ENCODE results near the gene ABCB10.

The ABCB10 gene

DNA sequence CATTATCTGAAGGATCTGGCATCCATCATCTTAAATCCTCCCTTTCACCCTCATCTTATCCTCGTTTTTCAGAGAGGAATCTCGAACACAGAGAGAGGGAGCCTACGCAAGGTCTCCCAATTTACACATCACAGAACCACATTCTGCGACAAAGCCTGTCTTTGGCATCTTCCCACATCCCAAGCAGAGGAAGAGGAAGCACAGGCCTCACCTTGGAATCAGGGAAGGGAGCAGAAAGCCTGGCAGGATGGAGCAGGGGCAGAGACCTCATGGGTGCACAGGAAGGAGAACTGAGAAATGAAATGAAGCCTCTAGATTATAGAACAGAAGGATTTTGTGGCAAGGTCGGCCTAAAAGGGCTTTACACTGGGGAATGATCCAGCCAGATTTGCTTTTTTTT, 5.8 kb downstream of the ABCB10 start:
- TF ChIP-seq, protein P1, sequence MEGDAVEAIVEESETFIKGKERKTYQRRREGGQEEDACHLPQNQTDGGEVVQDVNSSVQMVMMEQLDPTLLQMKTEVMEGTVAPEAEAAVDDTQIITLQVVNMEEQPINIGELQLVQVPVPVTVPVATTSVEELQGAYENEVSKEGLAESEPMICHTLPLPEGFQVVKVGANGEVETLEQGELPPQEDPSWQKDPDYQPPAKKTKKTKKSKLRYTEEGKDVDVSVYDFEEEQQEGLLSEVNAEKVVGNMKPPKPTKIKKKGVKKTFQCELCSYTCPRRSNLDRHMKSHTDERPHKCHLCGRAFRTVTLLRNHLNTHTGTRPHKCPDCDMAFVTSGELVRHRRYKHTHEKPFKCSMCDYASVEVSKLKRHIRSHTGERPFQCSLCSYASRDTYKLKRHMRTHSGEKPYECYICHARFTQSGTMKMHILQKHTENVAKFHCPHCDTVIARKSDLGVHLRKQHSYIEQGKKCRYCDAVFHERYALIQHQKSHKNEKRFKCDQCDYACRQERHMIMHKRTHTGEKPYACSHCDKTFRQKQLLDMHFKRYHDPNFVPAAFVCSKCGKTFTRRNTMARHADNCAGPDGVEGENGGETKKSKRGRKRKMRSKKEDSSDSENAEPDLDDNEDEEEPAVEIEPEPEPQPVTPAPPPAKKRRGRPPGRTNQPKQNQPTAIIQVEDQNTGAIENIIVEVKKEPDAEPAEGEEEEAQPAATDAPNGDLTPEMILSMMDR (IDR thresholded peaks at IDR 0.05; ENCODE audit: low read depth, low read length, missing control alignments): no peak
- H3K4me3 ChIP-seq (replicated peaks; ENCODE audit: low read depth, low read length): no peak overlapping the region
- DNase-seq (ENCODE audit: extremely low read depth, low read depth): no peak

- no peak overlapping the region for H3K4me3 ChIP-seq (replicated peaks; ENCODE audit: low read depth, low read length)
- no peak for DNase-seq (ENCODE audit: extremely low read depth, low read depth)
- TF ChIP-seq, protein P1 (IDR thresholded peaks at IDR 0.05; ENCODE audit: low read depth, low read length, missing control alignments): no peak
Observed at GRCh38 chr1:229550812-229551567, 7.5 kb downstream of the ABCB10 start.

DNA sequence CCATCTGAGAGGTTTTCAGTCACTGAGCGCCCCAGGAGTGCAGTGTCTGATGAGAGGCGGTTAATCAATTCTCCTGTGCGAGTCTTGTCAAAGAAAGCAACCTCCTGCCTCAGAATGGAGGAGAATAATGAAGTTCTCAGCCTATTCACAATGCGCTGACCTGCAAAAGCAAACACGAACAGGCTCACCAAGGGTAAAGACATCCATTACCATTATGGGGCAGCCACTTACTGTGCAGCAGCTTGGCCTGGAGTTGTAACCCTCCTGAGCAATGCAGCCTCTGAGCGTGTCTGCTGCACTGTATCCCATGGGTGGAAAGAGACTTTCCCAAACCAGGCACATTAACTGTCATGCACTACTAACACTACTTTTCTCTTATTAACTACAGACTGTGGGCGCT, 11.0 kb downstream of the ABCB10 start:
- TF ChIP-seq, protein P1 (IDR thresholded peaks at IDR 0.05; ENCODE audit: low read depth, low read length, missing control alignments): no peak
- no peak overlapping the region for H3K4me3 ChIP-seq (replicated peaks; ENCODE audit: low read depth, low read length)
- no peak for DNase-seq (ENCODE audit: extremely low read depth, low read depth)

- no peak for DNase-seq (ENCODE audit: extremely low read depth, low read depth)
- TF ChIP-seq, protein P1 (IDR thresholded peaks at IDR 0.05; ENCODE audit: low read depth, low read length, missing control alignments): no peak
Observed at GRCh38 chr1:229544587-229544986, 13.9 kb downstream of the ABCB10 start.

DNA sequence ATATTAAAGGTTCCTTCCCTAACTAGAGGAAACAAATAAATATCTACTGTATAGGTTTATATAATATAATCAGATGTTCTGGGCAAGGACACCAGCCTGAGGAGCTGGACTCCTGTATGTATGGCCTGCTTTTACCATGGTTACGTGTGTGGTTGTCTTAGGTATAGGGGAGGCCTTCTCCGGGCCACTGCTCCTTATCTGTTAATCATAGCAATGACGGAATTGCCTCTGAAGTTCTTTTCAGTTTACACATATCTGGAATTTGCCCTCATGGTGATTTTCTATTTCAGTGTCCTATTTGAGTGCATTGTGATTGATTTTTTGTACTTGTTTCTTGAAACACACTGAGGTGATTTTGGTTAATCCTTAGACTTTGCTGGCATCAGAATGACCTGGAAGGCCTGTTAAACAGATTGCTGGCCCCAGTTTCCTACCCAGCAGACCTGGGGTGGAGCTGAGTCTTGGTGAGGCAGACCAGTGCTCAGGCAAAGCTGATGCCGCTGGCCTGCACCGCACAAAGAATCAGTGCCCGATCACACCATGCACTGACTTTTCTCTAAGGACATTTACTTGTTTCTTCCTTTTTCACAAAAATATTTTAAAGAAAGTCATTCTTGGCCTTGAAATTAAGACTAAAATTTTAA, 18.5 kb downstream of the ABCB10 start:
- TF ChIP-seq, protein P1 (IDR thresholded peaks at IDR 0.05; ENCODE audit: low read depth, low read length, missing control alignments): no peak
- H3K4me3 ChIP-seq (replicated peaks; ENCODE audit: low read depth, low read length): no peak overlapping the region
- DNase-seq (ENCODE audit: extremely low read depth, low read depth): no peak

More at GRCh38 chr1:229544587-229544986, 13.9 kb downstream of the ABCB10 start:
- H3K4me3 ChIP-seq (replicated peaks; ENCODE audit: low read depth, low read length): no peak overlapping the region

DNA sequence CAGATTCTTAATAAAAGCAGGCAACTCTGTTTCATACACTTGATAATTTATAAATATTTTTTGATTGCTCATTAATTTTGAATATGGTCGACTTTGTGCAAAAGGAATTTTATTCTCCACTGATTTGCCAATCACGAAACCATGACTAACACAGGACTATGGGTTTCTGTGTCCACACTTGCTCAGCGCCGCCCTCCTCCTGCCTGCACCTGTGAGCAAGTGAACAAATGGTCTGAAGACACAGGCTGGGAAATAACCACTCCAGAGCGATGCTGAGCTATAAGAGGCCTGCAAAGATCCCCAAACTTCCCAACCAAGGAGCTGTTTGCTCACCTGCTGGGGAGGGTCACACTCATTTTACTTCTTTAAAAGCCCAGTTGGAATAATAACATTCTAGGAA, 19.6 kb downstream of the ABCB10 start:
- TF ChIP-seq, protein P1 (IDR thresholded peaks at IDR 0.05; ENCODE audit: low read depth, low read length, missing control alignments): no peak
- no peak for DNase-seq (ENCODE audit: extremely low read depth, low read depth)
- no peak overlapping the region for H3K4me3 ChIP-seq (replicated peaks; ENCODE audit: low read depth, low read length)

Data from HFF-Myc (cell line).